A549 (cell line): ENCODE data around the gene RAD51.

Experiments
- CBX8 ChIP-seq: fragments of 200-600 bp; sonication (generic); IDR thresholded peaks from 2 replicates; pipeline ENCODE4 v1.6.1; 2016
- KDM5A ChIP-seq: fragments of 200-600 bp; sonication (generic); IDR thresholded peaks from 2 replicates; pipeline ENCODE4 v1.6.1; 2016; ENCODE audit warnings: antibody characterized with exemption, mild to moderate bottlenecking
- MAFK ChIP-seq: fragments of 450-650 bp; IDR thresholded peaks from 2 replicates; pipeline ENCODE4 v1.6.1; 2014; ENCODE audit not compliant: partially characterized antibody
- POLR2A ChIP-seq: IDR thresholded peaks from 2 replicates; pipeline ENCODE4 v1.6.1; 2012; ENCODE audit warnings: mild to moderate bottlenecking, low read length
- ZC3H11A ChIP-seq: fragments of 450-650 bp; IDR thresholded peaks from 2 replicates; pipeline ENCODE4 v1.6.1; 2014; ENCODE audit warnings: antibody characterized with exemption, mild to moderate bottlenecking

GRCh38 chr15:40770147-40770721 is 75.3 kb downstream of the RAD51 start:
- TF ChIP-seq KDM5A = no peak
- no peak for TF ChIP-seq POLR2A
- TF ChIP-seq ZC3H11A = no peak
- TF ChIP-seq CBX8 = no peak
- TF ChIP-seq MAFK = no peak
